Retinal pigment epithelial cell (primary cell): ENCODE measurements around the gene NR2C2.

Experiments
- DNase-seq: peaks from one replicate; pipeline ENCODE4 v3.0.0-alpha.2; 2010; ENCODE audit warnings: low read depth
- H3K4me3 ChIP-seq: 2 replicates; pipeline ENCODE4 v1.5.1; 2011; ENCODE audit warnings: mild to moderate bottlenecking, low read length, control low read depth, moderate library complexity
- CTCF ChIP-seq: conservative IDR thresholded peaks from 2 replicates; pipeline ENCODE4 v1.5.1; 2011; ENCODE audit warnings: low read depth, low read length, control low read depth, inconsistent platforms

The NR2C2 gene

GRCh38 chr3:15063656-15064286 lies 116.4 kb downstream of the NR2C2 start:
- TF ChIP-seq CTCF: no peak
- DNase-seq: no peak
- H3K4me3 ChIP-seq: peak overlapping the region; percentile 91

- no peak for TF ChIP-seq CTCF
- H3K4me3 ChIP-seq: peak overlapping the region; percentile 91
- no peak for DNase-seq
Measured at GRCh38 chr3:15064299-15064834, 117.0 kb downstream of the NR2C2 start.

GRCh38 chr3:15064835-15065549 lies 117.6 kb downstream of the NR2C2 start, which contains the start of gene MRPS25:
TSS of gene MRPS25 (minus strand) at chr3:15065315. CDS start at chr3:15065194, 121 bp downstream.
- peak; percentile 76 for DNase-seq
- TF ChIP-seq CTCF: no peak
- peak within 1 kb of the TSS; percentile 91 for H3K4me3 ChIP-seq

GRCh38 chr3:15065550-15066007 lies 118.2 kb downstream of the NR2C2 start:
- no peak for DNase-seq
- TF ChIP-seq CTCF: no peak
- H3K4me3 ChIP-seq: peak overlapping the region; percentile 91

- no peak for TF ChIP-seq CTCF
- DNase-seq: no peak
- no peak overlapping the region for H3K4me3 ChIP-seq
Measured at GRCh38 chr3:15066467-15066866, 119.1 kb downstream of the NR2C2 start.

GRCh38 chr3:15069441-15069840 lies 122.1 kb downstream of the NR2C2 start:
- no peak for TF ChIP-seq CTCF
- no peak overlapping the region for H3K4me3 ChIP-seq
- peak; percentile 73 for DNase-seq

- no peak overlapping the region for H3K4me3 ChIP-seq
- TF ChIP-seq CTCF: no peak
- no peak for DNase-seq
Measured at GRCh38 chr3:15071699-15072098, 124.3 kb downstream of the NR2C2 start.
